K562 (cell line): ENCODE measurements around the gene DAB2IP. TPM values are rescaled to one million over a fixed set of nuclear protein-coding genes. Genes with fewer than 3 reads are reported as not detected.

Experiments
- ATAC-seq: fragments of 200-7000 bp; cut with Tn5 transposase; 3 replicates; pipeline ENCODE4 v1.9.1; 2020; ENCODE audit warnings: moderate library complexity
- BruUV-seq: library from RNA; stranded (reverse); fragments of 400-500 nt; replicated peaks from 2 replicates; lab custom pipeline; 2021; lab: Mats Ljungman, UMichigan
- CTCF ChIA-PET: fragments of 300-600 bp; formaldehyde crosslinking; extraction: SDS; loops from one replicate; lab custom pipeline; 2021; ENCODE audit warnings: low intra/inter-chr PET ratio; lab: Yijun Ruan, JAX
- POLR2A ChIA-PET: fragments of 300-600, 350-650 bp; sonication (Branson Sonifier 250); formaldehyde crosslinking; extraction: SDS; loops from one replicate; lab custom pipeline; 2021; ENCODE audit warnings: antibody characterized with exemption, inconsistent platforms; lab: Yijun Ruan, JAX
- DNase-seq, 4 experiments: peaks; one replicate each; pipeline versions ENCODE4 v3.0.0 to v3.0.0-alpha.2; 2011 to 2018; ENCODE audit warnings: low spot score in 3 of 4, mixed read lengths in 3 of 4; ENCODE audit errors: extremely low read depth in 1 of 4
- FAIRE-seq: peaks from 2 replicates; lab custom pipeline; 2011; peaks lifted over from hg19 to GRCh38; lab: Jason Lieb, UNC
- H2AFZ ChIP-seq: 2 replicates; pipeline ENCODE4 v1.6.0; 2011; ENCODE audit warnings: low read depth, low read length, control low read depth, inconsistent platforms
- H3K27ac ChIP-seq: fragments of 200-600 bp; 3 replicates; pipeline ENCODE4 v1.8.0; 2011; ENCODE audit warnings: low read depth, mild to moderate bottlenecking, control low read depth, inconsistent platforms, low read length, moderate library complexity, mixed read lengths; ENCODE audit errors: extremely low read depth
- H3K27me3 ChIP-seq, 2 experiments: fragments of 300-600 bp in 1 of 2; 2 replicates in 1 of 2; 3 replicates in 1 of 2; pipeline versions ENCODE4 v1.6.0 to v1.8.0; 2011; ENCODE audit warnings: inconsistent platforms in 2 of 2, low read length in 2 of 2, mild to moderate bottlenecking in 1 of 2, mixed read lengths in 1 of 2, moderate library complexity in 1 of 2; ENCODE audit not compliant: control insufficient read depth in 2 of 2, insufficient read depth in 2 of 2
- H3K36me3 ChIP-seq: fragments of 300-600 bp; 3 replicates; pipeline ENCODE4 v1.8.0; 2011; ENCODE audit warnings: mild to moderate bottlenecking, low read length, inconsistent platforms; ENCODE audit not compliant: control insufficient read depth, insufficient read depth
- H3K4me1 ChIP-seq, 2 experiments: fragments of 200-600 bp in 1 of 2; replicated peaks in 1 of 2; 2 replicates in 1 of 2; 3 replicates in 1 of 2; pipeline versions ENCODE4 v1.5.1 to v1.8.0; 2011; ENCODE audit warnings: inconsistent platforms in 2 of 2, low read length in 2 of 2, mild to moderate bottlenecking in 1 of 2, mixed read lengths in 1 of 2, moderate library complexity in 1 of 2; ENCODE audit not compliant: control insufficient read depth in 2 of 2, insufficient read depth in 2 of 2
- H3K4me2 ChIP-seq: 2 replicates; pipeline ENCODE4 v1.6.1; 2011; ENCODE audit warnings: low read length, control low read depth, inconsistent platforms, mixed read lengths; ENCODE audit not compliant: insufficient read depth
- H3K4me3 ChIP-seq: fragments of 200-600 bp; sonication (generic), shearing (Covaris generic); 2 replicates; pipeline ENCODE4 v1.5.1; 2016; ENCODE audit warnings: control low read depth, inconsistent platforms
- H3K79me2 ChIP-seq: fragments of 200-600 bp; 3 replicates; pipeline ENCODE4 v1.8.0; 2011; ENCODE audit warnings: low read length, inconsistent platforms; ENCODE audit not compliant: control insufficient read depth, insufficient read depth
- H3K9ac ChIP-seq, 2 experiments: 2 replicates each; pipeline versions ENCODE4 v1.6.0 to v1.6.1; 2011; ENCODE audit warnings: low read depth in 2 of 2, low read length in 2 of 2, control low read depth in 1 of 2, inconsistent platforms in 1 of 2, mild to moderate bottlenecking in 1 of 2, mixed read lengths in 1 of 2; ENCODE audit not compliant: insufficient read depth in 1 of 2
- H3K9me1 ChIP-seq: one replicate; pipeline ENCODE4 v1.6.0; 2011; ENCODE audit warnings: inconsistent platforms, mild to moderate bottlenecking, low read length, moderate library complexity; ENCODE audit not compliant: control insufficient read depth, insufficient read depth
- H3K9me3 ChIP-seq: replicated peaks from 2 replicates; pipeline ENCODE4 v1.5.1; 2011; ENCODE audit warnings: low read depth, low read length, inconsistent platforms; ENCODE audit not compliant: control insufficient read depth, insufficient read depth
- H4K20me1 ChIP-seq: replicated peaks from 2 replicates; pipeline ENCODE4 v1.6.1; 2011; ENCODE audit warnings: low read length, inconsistent platforms, mixed read lengths; ENCODE audit not compliant: control insufficient read depth, insufficient read depth
- BHLHE40 ChIP-seq: IDR thresholded peaks from 2 replicates; pipeline ENCODE4 v1.6.1; 2011; ENCODE audit warnings: low read length, improper control_type of control experiment
- CBFA2T2 ChIP-seq: fragments of 450-650 bp; conservative IDR thresholded peaks from 2 replicates; pipeline ENCODE4 v1.6.1; 2017; ENCODE audit warnings: mild to moderate bottlenecking
- CBFA2T3 ChIP-seq: fragments of 450-650 bp; IDR thresholded peaks from 2 replicates; pipeline ENCODE4 v1.6.1; 2017
- CHCHD3 ChIP-seq: fragments of 250-450 bp; sonication (Bioruptor Pico); IDR thresholded peaks from 2 replicates; pipeline ENCODE4 v2.1.2; 2022; ENCODE audit warnings: mild to moderate bottlenecking
- NR2F6 ChIP-seq: fragments of 450-650 bp; formaldehyde crosslinking; IDR thresholded peaks from 2 replicates; pipeline ENCODE4 v1.4.0; 2020; ENCODE audit warnings: mild to moderate bottlenecking
- PHF20 ChIP-seq: fragments of 450-650 bp; IDR thresholded peaks from 2 replicates; pipeline ENCODE4 v1.6.1; 2018; ENCODE audit not compliant: partially characterized antibody
- PRPF4 ChIP-seq: fragments of 200-400 bp; formaldehyde crosslinking; IDR thresholded peaks from one replicate; pipeline ENCODE4 v1.6.1; 2017; ENCODE audit warnings: low read length, low read depth, mild to moderate bottlenecking; ENCODE audit not compliant: insufficient read depth, poor library complexity, severe bottlenecking
- ZC3H8 ChIP-seq: fragments of 450-650 bp; IDR thresholded peaks from 2 replicates; pipeline ENCODE4 v1.6.1; 2017
- ZNF134 ChIP-seq: fragments of 250-450 bp; sonication (Bioruptor Pico); conservative IDR thresholded peaks from 2 replicates; pipeline ENCODE4 v1.4.0; 2020
- WGBS: fragments of 100-300 bp; shearing (Covaris generic); methylation state at CpG from one replicate; pipeline ENCODE4 v1.1.6; 2016; ENCODE audit warnings: low coverage, mixed read lengths; ENCODE audit not compliant: insufficient coverage; ENCODE audit errors: missing lambda C conversion rate; 5-methylcytosine and 5-hydroxymethylcytosine counted together
- in situ Hi-C: fragments of 300-500 bp; cut with MboI; formaldehyde crosslinking; loops from 4 replicates; pipeline ENCODE4 v1.15.0; 2018; ENCODE audit warnings: inconsistent platforms, mixed read lengths
- intact Hi-C: fragments of 100-400 bp; cut with micrococcal nuclease; formaldehyde crosslinking; loops from 2 replicates; pipeline ENCODE4 v1.14.2; 2022
- polyA plus RNA-seq, 8 experiments: library from polyadenylated mRNA; depleted of rRNA in 4 of 8; stranded (reverse) in 5 of 8; unstranded in 3 of 8; fragments of >200 nt; fragmentation: Nextera tagmentation in 2 of 8; fragmentation: Illumina TruSeq in 1 of 8; extraction: Ambion mirVana in 2 of 8; extraction: Trizol in 1 of 8; gene quantifications; 2 replicates each; pipeline versions ENCODE4 v1.2.1 to v1.2.3, GENCODE V29; 2011 to 2014; ENCODE audit warnings: inconsistent platforms in 1 of 8, missing spikeins in 1 of 8
- total RNA-seq, 7 experiments: library from RNA; depleted of rRNA in 6 of 7; stranded (reverse); fragments of >200 nt in 6 of 7; fragmentation: Illumina TruSeq in 2 of 7; extraction: Trizol in 2 of 7; gene quantifications; 2 replicates each; pipeline versions ENCODE4 v1.2.1 to v1.2.3, GENCODE V29; 2011 to 2021; ENCODE audit warnings: low replicate concordance in 1 of 7
- TF ChIP-seq, protein P1 (sequence below): sonication (generic); formaldehyde crosslinking; IDR thresholded peaks from 2 replicates; pipeline ENCODE4 v1.8.1; 2022; ENCODE audit warnings: missing genetic modification reagents
- TF ChIP-seq, protein P2 (sequence below): fragments of 150-350 bp; conservative IDR thresholded peaks from 2 replicates; pipeline ENCODE4 v1.6.1; 2014; ENCODE audit warnings: low read length

Gene DAB2IP
- total and polyA plus RNA-seq, 9 of the 15 experiments (the other 6 are each of a cell fraction or from before 2014, with no cell fraction given): 0.04 to 0.31 (median 0.08) TPM; not detected in 5

DNA sequence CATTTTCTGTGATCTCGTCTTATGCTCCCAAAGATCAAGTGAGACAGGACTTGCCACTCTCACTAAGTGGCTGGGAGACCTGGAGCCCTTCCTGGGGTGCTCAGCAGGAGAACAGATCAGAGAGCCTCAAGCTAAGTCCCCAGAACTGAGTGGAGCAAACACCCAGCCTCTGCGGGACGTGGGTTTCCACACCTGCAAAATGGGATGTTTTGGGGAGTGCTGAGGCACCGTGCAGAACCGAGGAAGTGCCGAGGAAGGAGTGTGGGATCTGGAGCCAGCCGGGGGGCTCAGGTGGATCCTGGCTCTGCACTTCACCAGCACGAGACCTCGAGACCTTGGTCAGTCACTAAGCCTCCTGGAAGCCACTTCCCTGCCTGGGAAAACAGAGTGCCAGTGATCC lies 166.0 kb downstream of the DAB2IP start:
- ChIA-PET CTCF (no interaction called here), POLR2A (no interaction called here)
- no peaks in the 10 kb centered on the region for H3K36me3 ChIP-seq
- H2AFZ ChIP-seq: no peak overlapping the region
- no peak overlapping the region for H3K27ac ChIP-seq
- H3K79me2 ChIP-seq: no peaks in the 10 kb centered on the region
- no peaks in the 10 kb centered on the region; a peak in 1 of 5 replicates for H3K4me1 ChIP-seq
- no peaks in the 10 kb centered on the region for H3K9me3 ChIP-seq
- 0 out of 2 replicates have a peak, but pooled peaks cover 5% of the 10 kb centered on the region for H4K20me1 ChIP-seq
- H3K27me3 ChIP-seq: peaks cover 17 to 84% of the 10 kb centered on the region in 2 experiments; a peak in 4 of 5 replicates
- peak overlapping the region in 1 of 2 experiments; percentile 17; a peak in 1 of 4 replicates for H3K9ac ChIP-seq
- DNase-seq (no peak), FAIRE-seq (no peak), ATAC-seq (no peak)
- intact Hi-C loops: no loop called here
- H3K4me2 ChIP-seq: no peak overlapping the region
- H3K4me3 ChIP-seq: no peak overlapping the region
- WGBS: under 1% methylated on average over 9 of the region's 9 CpGs
- TF ChIP-seq BHLHE40 (no peak), CHCHD3 (CRISPR knock-in tag) (no peak), CBFA2T3 (no peak), PRPF4 (no peak), ZNF134 (CRISPR knock-in tag) (no peak), PHF20 (no peak), ZC3H8 (no peak), CBFA2T2 (no peak), NR2F6 (CRISPR knock-in tag) (no peak)
- TF ChIP-seq, protein P1, sequence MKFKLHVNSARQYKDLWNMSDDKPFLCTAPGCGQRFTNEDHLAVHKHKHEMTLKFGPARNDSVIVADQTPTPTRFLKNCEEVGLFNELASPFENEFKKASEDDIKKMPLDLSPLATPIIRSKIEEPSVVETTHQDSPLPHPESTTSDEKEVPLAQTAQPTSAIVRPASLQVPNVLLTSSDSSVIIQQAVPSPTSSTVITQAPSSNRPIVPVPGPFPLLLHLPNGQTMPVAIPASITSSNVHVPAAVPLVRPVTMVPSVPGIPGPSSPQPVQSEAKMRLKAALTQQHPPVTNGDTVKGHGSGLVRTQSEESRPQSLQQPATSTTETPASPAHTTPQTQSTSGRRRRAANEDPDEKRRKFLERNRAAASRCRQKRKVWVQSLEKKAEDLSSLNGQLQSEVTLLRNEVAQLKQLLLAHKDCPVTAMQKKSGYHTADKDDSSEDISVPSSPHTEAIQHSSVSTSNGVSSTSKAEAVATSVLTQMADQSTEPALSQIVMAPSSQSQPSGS (CRISPR knock-in tag): no peak
- TF ChIP-seq, protein P2, sequence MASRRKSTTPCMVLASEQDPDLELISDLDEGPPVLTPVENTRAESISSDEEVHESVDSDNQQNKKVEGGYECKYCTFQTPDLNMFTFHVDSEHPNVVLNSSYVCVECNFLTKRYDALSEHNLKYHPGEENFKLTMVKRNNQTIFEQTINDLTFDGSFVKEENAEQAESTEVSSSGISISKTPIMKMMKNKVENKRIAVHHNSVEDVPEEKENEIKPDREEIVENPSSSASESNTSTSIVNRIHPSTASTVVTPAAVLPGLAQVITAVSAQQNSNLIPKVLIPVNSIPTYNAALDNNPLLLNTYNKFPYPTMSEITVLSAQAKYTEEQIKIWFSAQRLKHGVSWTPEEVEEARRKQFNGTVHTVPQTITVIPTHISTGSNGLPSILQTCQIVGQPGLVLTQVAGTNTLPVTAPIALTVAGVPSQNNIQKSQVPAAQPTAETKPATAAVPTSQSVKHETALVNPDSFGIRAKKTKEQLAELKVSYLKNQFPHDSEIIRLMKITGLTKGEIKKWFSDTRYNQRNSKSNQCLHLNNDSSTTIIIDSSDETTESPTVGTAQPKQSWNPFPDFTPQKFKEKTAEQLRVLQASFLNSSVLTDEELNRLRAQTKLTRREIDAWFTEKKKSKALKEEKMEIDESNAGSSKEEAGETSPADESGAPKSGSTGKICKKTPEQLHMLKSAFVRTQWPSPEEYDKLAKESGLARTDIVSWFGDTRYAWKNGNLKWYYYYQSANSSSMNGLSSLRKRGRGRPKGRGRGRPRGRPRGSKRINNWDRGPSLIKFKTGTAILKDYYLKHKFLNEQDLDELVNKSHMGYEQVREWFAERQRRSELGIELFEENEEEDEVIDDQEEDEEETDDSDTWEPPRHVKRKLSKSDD: no peak
- H3K9me1 ChIP-seq: no peaks in the 10 kb centered on the region
- in situ Hi-C loops: no loop called here
- no TSS peak for BruUV-seq
